ENCODE results near the gene SPATS2.
"Not testable (repeated sequence)": the region's sequence is repeated elsewhere in the genome, so short reads cannot be mapped to it uniquely, and the experiment has no call there.

The SPATS2 gene

GRCh38 chr12:49525942-49526341 lies 158.7 kb downstream of the SPATS2 start:
- DNase-seq, result no peak

GRCh38 chr12:49527361-49528130 lies 160.3 kb downstream of the SPATS2 start:
- no peak for DNase-seq

GRCh38 chr12:49529414-49529813 lies 162.2 kb downstream of the SPATS2 start:
- DNase-seq, result peak; percentile 75

- no peak for DNase-seq
Observed at GRCh38 chr12:49531745-49532144, 164.5 kb downstream of the SPATS2 start.

- DNase-seq, result no peak
Observed at GRCh38 chr12:49533331-49533730, 166.1 kb downstream of the SPATS2 start.

- DNase-seq, result not testable (repeated sequence)
Observed at GRCh38 chr12:49534122-49534521, 166.9 kb downstream of the SPATS2 start.

GRCh38 chr12:49534731-49535278 lies 167.5 kb downstream of the SPATS2 start:
- DNase-seq, result no peak

GRCh38 chr12:49535921-49536525 lies 168.8 kb downstream of the SPATS2 start:
- DNase-seq, result no peak

- DNase-seq, result peak; percentile 18
Observed at GRCh38 chr12:49536526-49537071, 169.3 kb downstream of the SPATS2 start.

GRCh38 chr12:49537231-49537751 lies 170.0 kb downstream of the SPATS2 start:
- DNase-seq, result no peak

- DNase-seq, result peak; percentile 40
Observed at GRCh38 chr12:49537752-49538509, 170.7 kb downstream of the SPATS2 start.

GRCh38 chr12:49538510-49539403 lies 171.5 kb downstream of the SPATS2 start, which contains the start of gene KCNH3:
Gene KCNH3, plus strand, starts transcription at chr12:49539030. Its CDS starts 387 bp downstream, at chr12:49539417.
- DNase-seq, result peak; percentile 78

GRCh38 chr12:49539406-49540228 lies 172.4 kb downstream of the SPATS2 start:
- no peak for DNase-seq

- DNase-seq, result no peak
Observed at GRCh38 chr12:49540229-49541139, 173.2 kb downstream of the SPATS2 start.

GRCh38 chr12:49541140-49541861 lies 174.0 kb downstream of the SPATS2 start:
- DNase-seq, result no peak

- DNase-seq, result peak; percentile 12
Observed at GRCh38 chr12:49541911-49542505, 174.7 kb downstream of the SPATS2 start.

- no peak for DNase-seq
Observed at GRCh38 chr12:49542592-49543160, 175.4 kb downstream of the SPATS2 start.

Measured in OCI-M1 (cell line).